Measurements from ENCODE around the gene SELP.

DNA sequence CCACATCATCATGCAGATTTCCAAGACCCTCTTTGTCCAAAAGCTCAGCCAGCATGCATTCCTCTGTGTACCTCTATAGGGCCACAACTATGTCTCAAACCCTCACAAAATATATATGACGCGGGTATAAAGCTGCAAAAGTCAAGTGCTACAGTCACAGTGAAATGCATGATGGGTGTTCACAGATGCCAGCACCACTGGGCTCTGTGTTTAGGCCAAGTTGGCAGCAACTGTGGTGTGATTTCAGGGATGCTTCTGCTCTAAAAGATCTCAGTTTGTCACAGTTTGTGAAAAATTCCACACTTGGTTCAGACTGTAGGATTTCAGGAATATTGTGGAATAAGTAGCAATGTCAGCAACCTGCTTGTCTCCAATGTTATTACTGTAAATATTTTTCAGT is 23.9 kb upstream of the SELP start:
- TF ChIP-seq, protein P1, sequence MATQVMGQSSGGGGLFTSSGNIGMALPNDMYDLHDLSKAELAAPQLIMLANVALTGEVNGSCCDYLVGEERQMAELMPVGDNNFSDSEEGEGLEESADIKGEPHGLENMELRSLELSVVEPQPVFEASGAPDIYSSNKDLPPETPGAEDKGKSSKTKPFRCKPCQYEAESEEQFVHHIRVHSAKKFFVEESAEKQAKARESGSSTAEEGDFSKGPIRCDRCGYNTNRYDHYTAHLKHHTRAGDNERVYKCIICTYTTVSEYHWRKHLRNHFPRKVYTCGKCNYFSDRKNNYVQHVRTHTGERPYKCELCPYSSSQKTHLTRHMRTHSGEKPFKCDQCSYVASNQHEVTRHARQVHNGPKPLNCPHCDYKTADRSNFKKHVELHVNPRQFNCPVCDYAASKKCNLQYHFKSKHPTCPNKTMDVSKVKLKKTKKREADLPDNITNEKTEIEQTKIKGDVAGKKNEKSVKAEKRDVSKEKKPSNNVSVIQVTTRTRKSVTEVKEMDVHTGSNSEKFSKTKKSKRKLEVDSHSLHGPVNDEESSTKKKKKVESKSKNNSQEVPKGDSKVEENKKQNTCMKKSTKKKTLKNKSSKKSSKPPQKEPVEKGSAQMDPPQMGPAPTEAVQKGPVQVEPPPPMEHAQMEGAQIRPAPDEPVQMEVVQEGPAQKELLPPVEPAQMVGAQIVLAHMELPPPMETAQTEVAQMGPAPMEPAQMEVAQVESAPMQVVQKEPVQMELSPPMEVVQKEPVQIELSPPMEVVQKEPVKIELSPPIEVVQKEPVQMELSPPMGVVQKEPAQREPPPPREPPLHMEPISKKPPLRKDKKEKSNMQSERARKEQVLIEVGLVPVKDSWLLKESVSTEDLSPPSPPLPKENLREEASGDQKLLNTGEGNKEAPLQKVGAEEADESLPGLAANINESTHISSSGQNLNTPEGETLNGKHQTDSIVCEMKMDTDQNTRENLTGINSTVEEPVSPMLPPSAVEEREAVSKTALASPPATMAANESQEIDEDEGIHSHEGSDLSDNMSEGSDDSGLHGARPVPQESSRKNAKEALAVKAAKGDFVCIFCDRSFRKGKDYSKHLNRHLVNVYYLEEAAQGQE (IDR thresholded peaks at IDR 0.05; ENCODE audit: insufficient read depth in 1 of 2, low read depth in 2 of 2, low read length in 1 of 2): no peak
- TF ChIP-seq POLR2AphosphoS5 (IDR thresholded peaks at IDR 0.05; ENCODE audit: low read depth, low read length) (no peak), SIN3A (IDR thresholded peaks at IDR 0.05; ENCODE audit: borderline replicate concordance, insufficient read depth, low read depth, low read length) (no peak), TCF7L2 (IDR thresholded peaks at IDR 0.05; ENCODE audit: low read depth, low read length) (no peak)
- TF ChIP-seq, protein P2, sequence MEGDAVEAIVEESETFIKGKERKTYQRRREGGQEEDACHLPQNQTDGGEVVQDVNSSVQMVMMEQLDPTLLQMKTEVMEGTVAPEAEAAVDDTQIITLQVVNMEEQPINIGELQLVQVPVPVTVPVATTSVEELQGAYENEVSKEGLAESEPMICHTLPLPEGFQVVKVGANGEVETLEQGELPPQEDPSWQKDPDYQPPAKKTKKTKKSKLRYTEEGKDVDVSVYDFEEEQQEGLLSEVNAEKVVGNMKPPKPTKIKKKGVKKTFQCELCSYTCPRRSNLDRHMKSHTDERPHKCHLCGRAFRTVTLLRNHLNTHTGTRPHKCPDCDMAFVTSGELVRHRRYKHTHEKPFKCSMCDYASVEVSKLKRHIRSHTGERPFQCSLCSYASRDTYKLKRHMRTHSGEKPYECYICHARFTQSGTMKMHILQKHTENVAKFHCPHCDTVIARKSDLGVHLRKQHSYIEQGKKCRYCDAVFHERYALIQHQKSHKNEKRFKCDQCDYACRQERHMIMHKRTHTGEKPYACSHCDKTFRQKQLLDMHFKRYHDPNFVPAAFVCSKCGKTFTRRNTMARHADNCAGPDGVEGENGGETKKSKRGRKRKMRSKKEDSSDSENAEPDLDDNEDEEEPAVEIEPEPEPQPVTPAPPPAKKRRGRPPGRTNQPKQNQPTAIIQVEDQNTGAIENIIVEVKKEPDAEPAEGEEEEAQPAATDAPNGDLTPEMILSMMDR (IDR thresholded peaks at IDR 0.05): no peak

Measured in Panc1 (cell line).